GM19193 (cell line): ENCODE results near the gene ALX1.

Experiments
- POLR2A ChIP-seq: IDR thresholded peaks from 4 replicates; pipeline ENCODE4 v1.6.1; 2011; ENCODE audit not compliant: insufficient read depth, insufficient read length; ENCODE audit errors: extremely low read depth

The ALX1 gene

DNA sequence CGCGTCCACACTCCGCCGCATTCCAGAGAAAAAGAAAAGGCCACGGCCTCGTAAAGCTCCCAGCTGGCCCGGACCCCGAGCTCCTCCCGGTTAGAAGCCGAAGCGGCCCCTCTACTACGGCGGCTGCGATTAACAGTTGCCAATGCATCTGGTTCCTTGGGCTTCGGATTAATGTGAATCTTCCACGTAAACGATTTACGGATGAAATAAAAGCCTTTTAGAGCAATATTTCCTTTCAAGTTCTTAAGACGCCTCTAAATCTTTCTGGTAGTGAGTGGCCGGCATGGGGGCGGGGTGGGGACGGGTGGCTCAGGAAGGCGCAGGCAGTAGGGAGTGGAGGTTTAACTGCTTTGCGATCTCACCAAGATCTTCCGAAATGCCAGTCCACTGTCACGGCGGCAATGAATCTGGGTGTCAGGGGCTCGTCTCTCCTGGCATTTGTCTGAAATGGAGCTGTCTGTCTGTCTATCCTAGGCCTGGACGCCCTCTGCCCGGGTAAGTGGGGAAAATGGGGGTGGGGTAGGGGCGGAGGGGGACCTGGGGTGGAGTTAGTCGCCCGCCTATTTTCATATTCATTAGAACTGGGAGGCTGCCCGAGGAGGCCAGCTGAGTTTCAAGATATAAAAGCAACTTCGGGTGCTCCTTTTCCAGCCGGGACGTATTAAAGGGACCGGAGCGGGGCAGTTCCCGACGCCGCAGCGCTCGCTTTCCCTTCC lies 413 bp upstream of the ALX1 start:
- TF ChIP-seq POLR2A, result no peak

DNA sequence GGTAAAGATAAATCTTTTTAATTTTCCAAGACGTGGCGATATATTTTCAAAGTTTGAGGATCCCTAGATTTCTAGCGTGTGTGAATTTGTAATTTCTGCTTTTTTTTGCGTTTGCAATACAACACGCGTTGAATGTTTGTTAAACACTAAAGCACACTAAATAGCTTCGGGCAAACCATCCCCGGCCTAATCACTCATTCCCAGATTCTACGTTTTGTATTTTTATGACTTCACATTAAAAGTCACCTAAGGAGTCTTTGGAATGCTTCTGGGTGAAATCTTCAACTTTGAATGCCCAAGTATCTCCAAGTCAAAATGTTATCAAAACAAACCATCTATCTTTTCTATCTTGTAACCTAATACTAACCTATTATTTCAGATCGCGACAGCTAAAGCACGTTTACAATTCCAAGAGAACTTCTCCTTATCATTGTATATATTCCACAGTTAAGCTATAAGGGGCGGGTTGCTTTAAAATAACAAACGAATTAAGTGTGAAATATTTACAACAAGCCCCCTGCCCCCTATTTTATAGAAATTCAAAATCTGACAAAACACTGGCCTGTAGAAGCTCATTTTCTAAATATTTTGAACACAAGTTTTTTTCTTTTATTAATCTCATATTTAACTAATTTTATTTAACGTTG lies 1.1 kb downstream of the ALX1 start:
- TF ChIP-seq POLR2A, result no peak

GRCh38 chr12:85281636-85282312 lies 1.8 kb downstream of the ALX1 start:
- TF ChIP-seq POLR2A, result no peak

DNA sequence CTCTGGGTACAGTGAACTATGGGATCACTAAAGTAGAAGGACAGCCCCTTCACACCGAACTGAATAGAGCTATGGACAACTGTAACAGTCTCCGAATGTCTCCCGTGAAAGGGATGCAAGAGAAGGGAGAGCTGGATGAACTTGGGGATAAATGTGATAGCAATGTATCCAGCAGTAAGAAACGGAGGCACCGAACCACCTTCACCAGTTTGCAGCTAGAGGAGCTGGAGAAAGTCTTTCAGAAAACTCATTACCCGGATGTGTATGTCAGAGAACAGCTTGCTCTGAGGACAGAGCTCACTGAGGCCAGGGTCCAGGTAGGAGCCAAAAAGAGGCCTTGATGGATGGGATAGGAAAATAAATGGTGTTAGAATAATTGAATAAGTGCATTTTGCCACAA lies 3.5 kb downstream of the ALX1 start:
- no peak for TF ChIP-seq POLR2A

DNA sequence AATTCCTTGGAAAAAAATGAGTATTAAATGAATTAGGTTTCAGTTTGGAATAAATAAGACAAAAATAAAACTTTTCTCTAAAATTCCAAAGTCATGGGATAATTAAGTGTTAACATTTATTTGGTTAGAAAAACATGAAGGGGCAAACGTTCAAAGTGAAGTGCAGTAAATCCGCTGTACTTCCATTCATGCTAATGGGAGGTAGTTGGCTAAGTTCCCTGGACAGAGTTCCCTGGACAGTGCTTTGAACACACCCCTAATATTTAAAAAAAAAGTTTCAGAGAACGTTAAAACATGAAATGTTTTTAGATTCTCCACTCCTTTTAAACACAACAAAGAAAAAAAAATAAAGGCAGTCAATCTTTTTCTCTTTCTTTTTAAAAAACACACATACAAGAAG lies 16.3 kb downstream of the ALX1 start:
- no peak for TF ChIP-seq POLR2A

DNA sequence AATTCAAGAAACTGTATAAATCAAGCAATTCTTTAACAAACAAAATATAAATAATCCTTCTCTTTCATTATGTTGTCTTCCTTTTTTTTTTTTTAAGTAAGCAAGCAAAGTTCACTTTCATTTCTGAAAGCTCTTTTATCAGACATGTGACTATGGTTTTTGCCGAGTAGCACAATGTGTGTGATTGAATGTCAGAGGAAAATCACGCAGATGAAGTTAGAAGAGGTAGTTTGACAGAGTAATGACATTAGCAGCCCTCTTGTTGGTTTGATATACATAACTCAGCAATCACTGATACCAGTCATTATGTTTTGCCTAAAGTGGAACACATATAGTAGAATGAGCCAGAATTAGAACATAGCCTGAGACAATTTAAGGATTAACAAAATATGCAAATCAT lies 19.0 kb downstream of the ALX1 start:
- TF ChIP-seq POLR2A, result no peak

DNA sequence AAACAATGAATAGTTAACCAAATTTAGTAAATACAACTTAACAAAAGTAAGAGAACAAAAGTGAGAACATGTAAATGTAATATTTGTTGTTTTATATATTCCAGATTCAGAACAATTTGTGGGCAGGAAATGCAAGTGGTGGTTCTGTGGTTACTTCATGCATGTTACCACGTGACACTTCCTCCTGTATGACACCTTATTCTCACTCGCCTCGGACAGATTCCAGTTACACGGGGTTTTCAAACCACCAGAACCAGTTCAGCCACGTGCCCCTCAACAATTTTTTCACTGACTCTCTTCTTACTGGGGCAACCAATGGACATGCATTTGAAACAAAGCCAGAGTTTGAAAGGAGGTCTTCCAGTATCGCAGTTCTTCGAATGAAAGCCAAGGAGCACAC lies 21.0 kb downstream of the ALX1 start:
- TF ChIP-seq POLR2A, result no peak

- TF ChIP-seq POLR2A, result no peak
Observed at GRCh38 chr12:85308374-85308773, 28.4 kb downstream of the ALX1 start.

- no peak for TF ChIP-seq POLR2A
Observed at GRCh38 chr12:85309125-85309566, 29.1 kb downstream of the ALX1 start.

DNA sequence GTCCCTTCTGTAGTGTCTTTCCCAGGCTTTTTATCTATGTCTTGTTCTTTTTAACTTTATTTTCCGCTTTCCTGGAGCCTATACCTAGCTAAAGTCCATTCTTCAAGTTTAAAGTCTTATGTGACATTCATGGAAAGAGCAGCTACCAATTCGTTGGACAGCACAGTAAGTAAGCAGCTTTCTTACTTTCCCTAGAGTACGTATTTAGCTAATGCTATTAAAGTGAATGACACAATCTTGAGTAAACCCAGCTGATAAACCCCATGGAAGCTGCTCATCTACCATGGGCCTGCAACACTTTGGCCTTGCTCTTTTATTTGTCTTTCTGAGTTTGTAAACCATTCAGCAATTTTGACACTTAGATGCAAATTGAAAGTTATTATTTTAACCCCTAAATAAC lies 30.0 kb downstream of the ALX1 start:
- no peak for TF ChIP-seq POLR2A

GRCh38 chr12:85310456-85311076 lies 30.5 kb downstream of the ALX1 start:
- no peak for TF ChIP-seq POLR2A

DNA sequence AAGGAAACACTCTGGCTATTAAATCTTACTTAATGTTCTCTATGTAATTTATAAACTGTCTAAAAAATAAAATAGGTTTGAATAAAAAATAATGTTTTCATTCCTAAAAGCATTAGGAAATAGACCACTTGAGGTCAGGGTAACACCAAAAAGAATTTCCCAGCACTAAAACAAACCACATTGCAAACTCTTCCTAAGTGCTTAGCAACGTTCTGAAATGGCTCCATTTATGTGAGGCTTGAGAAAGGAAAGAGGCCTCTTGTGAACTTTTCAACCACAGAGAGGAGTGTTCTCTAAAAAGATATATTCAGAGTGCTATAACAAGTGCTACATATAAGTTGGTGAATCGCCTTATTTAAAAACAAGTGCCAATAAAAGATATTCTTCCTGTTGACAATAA lies 42.7 kb downstream of the ALX1 start:
- no peak for TF ChIP-seq POLR2A

DNA sequence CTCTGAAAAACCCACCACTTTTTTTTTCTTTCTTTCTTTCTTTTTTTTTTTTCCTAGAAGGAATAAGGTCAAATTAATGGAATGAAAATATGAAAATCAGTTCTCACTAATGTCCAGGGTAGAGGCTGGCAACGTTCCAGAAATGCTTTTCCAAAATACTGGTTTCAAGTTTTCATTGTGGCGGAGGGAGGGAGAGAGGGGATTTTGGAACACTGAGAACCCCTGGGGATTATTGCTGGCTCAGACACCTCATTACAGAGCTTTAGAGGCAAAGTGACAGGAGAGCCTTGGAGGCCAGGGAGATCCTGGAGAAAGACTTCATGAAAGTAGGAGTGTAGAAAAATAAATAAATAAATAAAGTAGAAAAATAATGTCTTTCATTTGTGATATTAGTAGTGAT lies 45.4 kb downstream of the ALX1 start:
- no peak for TF ChIP-seq POLR2A

DNA sequence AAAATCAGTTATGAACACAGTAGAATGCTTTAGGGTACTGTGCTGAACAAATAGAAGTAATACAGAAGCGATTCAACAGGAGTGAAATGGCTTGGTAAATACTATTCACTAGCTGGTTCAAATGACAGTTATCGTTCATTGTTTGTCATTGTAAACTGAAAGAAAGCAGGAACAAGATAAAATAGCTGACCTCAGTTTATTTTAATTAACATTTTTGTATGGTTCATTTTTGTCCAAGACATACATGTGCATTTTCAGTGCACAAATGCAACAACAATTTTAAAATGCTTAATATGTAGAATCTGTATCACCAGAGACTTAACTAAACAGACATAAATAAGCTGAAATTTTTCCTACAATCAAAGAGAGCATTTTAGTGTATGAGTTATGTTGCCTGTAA lies 49.9 kb downstream of the ALX1 start:
- TF ChIP-seq POLR2A, result no peak

DNA sequence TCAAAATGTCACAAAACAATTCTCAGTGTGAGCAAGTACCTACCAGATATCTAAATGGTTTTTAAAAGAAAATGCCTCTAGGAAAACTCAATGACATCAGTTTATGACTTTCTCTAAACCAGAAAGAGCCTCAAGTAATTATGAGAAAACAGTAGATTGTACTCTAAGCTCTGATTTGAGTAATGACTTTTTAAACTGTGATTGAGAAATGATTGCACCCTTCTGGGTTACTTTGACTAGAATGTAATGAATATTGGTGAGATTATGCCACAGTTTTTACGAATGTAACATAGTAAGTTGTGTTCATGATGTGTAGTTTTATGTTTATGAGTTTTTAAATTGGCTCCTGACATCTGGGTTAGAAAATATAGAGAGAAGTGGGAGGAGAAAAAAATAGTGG lies 68.8 kb downstream of the ALX1 start:
- no peak for TF ChIP-seq POLR2A
